Stimulated activated CD4-positive, alpha-beta T cell treated with anti-CD3 and anti-CD28 coated beads, Interleukin-4, amount 100 ng/mL, for 24 hours (primary cell): ENCODE results near the gene MON2.
"Not testable (repeated sequence)": the region's sequence is repeated elsewhere in the genome, so short reads cannot be mapped to it uniquely, and the experiment has no call there.

Experiments used
- DNase-seq: peaks from one replicate; pipeline ENCODE4 v3.0.0-alpha.2; 2020

Gene MON2

DNA sequence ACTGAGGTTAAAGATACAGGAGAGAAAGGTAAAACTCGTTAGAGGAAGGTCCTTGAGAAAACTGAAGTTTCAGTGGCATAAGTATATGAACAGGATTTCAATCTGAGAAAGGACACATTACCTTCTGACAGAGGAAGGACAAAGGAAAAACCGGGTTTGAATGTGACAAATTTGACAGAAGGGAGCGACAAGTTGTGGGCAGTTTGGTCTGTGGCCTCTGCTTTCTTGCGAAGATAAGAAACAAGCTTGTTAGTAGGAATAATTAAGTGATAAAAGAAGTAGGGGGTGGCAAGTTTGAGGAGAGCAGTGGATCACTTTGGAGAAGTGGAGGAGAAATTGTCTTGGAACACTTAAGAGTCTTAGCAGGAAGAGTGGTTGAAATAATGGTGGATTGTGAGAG lies 5.1 kb downstream of the MON2 start:
- no peak for DNase-seq

- no peak for DNase-seq
These were observed 5.8 kb downstream of the MON2 start for GRCh38 chr12:62472472-62472871.

- DNase-seq: no peak
These were observed 15.4 kb downstream of the MON2 start for GRCh38 chr12:62481843-62482540.

DNA sequence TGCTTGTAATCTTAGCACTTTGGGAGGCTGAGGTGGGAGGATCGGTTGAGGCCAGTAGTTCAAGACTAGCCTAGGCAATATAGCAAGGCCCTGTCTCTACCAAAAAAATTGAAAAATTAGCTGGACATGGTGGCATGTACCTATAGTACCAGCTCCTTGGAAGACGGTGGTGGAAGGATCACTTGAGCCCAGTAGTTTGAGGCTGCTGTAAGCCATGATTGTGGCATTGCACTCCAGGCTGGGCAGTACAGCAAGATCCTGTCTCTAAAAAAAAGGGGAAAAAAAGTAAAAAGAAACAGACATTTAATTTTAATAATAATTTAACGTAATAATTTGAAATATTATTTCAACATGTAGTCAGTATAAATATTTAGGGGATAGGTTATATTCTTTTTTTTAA lies 16.1 kb downstream of the MON2 start:
- no peak for DNase-seq

DNA sequence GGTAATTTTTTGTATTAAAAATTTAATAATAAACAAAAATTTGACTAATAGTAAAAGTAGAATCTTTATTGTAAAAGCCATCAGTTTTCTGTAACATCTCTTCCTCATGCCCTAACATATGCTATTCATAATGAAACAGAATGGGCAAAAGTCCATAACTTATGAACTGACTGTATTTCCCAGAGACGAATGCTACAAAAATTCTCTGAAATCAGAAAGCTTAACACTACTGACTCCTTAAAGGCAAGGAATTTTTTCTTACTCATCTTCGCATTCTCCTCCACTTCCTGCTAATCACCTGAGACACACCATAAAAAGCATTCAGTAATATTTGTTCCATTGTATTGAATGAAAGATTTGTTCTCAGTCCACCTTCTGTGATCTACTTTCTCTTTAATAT lies 17.6 kb downstream of the MON2 start:
- no peak for DNase-seq

DNA sequence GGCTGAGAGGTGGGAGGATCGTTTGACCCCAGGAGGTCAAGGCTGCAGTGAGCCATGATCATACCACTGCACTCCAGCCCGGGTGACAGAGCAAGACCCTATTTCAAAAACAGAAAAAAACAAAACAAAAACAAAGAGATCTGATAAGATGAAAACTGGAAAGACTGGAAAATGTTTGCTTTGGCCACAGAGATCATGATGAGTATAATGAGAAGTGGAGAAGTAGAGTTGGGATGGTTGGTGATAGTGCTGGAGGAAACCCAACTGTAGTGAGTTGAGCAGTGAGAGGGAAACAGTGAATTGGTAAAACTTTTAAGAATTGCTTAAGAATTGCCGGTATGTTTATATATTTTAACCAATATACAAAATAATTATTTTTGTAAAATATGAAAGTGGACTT lies 39.2 kb downstream of the MON2 start:
- DNase-seq: no peak

DNA sequence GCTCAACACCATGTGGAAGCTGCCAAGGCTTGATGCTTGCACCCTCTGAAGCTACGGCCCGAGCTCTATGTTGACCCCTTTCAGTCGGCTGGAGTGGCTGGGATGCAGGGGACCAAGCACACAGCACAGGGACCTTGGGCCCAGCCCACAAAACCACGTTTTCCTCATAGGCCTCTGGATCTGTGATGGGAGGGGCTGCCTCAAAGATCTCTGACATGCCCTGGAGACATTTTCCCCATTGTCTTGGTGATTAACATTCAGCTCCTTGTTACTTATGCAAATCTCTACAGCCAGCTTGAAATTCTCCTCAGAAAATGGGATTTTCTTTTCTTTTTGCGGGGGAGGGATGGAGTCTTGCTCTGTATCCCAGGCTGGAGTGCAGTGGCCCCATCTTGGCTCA lies 46.3 kb downstream of the MON2 start:
- DNase-seq: no peak

DNA sequence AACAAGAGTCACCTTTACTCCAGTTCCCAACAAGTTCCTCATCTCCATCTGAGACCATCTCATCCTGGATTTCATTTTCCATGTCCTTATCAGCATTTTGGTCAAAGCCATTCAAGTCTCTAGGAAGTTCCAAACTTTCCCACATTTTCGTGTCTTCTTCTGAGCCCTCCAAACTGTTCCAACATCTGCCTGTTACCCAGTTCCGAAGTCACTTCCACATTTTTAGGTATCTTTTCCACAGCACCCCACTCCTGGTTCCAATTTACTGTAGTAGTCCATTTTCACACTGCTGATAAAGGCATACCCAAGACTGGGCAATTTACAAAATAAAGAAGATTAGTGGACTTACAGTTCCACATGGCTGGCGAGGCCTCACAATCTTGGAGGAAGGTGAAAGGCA lies 47.5 kb downstream of the MON2 start:
- DNase-seq: not testable (repeated sequence)

DNA sequence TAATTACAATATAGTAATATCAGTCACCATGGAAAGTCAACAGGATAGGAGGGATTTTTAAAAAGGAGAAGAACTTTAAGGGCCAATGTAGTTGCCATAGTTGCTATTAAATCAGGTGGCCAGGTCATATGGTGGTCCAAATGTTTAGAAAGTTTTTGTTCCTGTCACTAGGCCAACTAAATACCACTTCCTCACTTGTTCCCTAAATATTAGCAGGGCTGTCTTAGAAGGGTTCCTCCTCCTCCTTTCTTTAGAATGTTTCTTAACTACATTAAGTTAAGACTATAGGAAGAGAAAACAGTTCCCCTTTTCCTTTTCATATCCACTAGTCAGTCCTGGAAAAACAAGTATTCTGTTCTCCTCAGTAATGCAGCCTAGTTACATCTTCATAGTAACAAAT lies 50.3 kb downstream of the MON2 start:
- no peak for DNase-seq

DNA sequence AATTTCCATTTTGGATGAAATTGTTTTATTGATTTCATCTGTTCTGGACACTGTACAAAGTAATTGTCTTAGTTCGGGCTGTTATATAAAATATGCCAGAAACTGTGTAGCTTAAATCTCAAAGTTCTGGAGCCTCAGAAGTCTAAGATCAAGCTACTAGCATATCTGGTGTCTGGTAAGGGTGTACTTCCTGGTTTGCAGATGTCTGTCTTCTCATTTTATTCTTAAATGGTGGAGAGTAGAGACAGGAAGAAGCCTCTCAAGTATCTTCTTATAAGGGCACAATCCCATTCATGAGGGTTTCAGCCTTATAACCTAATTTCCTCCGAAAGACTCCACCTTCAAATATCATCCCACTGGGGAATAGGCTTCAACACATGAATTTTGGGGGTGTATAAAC lies 51.3 kb downstream of the MON2 start:
- DNase-seq: no peak

GRCh38 chr12:62519043-62519442 lies 52.4 kb downstream of the MON2 start:
- DNase-seq: no peak

- no peak for DNase-seq
These were observed 53.7 kb downstream of the MON2 start for GRCh38 chr12:62520361-62520760.

DNA sequence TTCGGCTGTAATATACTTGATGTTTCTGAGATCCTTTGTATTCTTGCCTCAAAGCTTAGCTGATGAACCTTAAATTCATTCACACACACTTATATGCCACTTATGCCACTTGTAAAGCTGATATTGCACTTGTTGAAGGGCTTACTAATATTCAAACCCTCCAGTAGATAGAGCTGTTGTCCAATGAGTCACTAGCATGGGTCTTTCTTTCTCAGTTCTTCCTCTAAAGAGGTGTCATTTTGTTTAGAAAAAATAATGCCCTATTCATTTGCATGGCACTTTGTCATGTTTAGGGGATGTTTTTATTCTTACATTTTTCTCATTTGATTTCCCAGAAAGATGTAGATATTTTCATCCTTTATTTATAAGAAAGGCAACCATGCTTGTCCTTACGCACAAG lies 56.4 kb downstream of the MON2 start:
- no peak for DNase-seq

DNA sequence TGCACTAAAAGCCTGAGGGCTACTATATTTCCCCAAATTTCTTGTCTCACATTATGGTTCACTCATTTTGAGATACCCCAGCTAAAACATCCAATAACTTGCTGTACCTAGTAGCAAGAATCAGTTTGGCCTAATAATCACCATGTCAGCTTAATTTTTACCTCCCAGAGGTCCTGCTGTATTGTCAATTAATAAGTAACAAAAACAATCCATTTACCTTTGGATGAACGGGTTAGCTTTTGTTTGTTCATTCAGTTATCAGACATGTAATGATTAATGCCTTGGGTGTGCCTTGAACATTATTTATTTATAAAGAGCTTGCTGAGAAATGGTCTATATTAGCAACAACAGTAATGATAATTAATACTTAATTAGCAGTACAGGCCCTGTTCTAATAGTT lies 57.0 kb downstream of the MON2 start:
- DNase-seq: no peak

DNA sequence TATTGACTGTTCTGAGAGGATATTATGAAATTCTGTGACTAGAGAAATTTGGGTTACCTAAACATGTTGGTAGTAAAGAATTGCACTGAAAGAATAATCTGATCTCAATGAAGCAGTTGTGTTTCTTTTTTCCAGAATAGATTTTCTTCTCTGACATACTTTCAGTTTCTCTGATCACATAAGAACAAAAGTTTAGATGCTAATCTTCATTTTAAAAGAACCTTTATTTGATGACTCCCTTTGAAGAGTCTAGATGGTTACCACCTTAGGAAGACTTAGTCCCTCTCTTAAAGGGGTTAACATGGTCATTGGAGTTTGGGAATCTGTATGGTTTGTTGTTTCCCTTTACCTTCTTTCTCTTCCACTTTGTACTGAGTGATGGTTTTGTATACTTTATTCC lies 58.6 kb downstream of the MON2 start:
- DNase-seq: no peak

- DNase-seq: no peak
These were observed 64.0 kb downstream of the MON2 start for GRCh38 chr12:62530596-62530995.

GRCh38 chr12:62532333-62532732 lies 65.7 kb downstream of the MON2 start:
- DNase-seq: no peak

DNA sequence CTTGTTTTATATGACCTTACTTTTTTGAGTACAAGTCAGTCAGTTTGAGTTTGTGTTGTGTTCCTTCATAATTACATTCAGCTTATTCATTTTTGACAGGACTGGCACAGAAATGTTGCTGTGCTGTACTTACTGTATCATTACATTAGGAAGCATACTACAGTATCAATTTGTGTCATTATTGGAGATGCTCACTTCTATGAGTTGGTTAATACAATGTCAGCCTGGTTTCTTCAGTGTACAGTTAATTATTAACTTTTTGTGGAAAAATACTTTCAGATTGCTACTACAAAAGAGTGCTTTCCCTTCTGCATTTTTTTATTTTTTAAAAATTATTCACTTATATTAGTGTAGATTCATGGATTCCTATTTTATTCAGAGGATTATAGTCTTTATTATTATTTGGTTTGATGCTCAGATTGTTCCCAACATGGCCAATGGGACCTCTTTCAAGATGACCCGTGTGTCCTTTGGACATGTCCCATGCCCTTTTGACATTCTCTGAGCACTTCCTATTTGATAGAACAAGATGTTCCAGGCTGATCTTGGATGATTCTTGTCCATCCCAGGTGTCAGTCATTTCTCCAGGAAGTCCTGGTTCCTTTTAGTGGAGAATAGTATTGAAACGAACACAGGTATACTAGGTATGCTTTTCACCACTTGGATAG lies 66.6 kb downstream of the MON2 start:
- DNase-seq: no peak

GRCh38 chr12:62533755-62534107 lies 67.1 kb downstream of the MON2 start:
- no peak for DNase-seq

DNA sequence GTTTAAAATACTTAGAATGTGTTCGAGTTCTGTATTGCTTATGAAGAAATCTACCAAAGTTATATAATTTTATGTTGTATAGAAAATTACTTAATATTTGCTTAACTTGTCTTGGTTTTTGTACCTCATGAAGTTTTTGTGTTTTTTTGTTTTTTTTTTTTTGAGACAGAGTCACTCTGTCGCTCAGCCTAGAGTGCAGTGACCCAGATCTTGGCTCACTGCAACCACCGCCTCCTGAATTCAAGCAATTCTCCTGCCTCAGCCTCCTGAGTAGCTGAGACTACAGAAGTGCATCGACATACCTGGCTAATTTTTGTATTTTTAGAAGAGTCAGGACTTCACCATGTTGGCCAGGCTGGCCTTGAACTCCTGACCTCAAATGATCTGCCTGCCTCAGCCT lies 69.9 kb downstream of the MON2 start:
- no peak for DNase-seq

DNA sequence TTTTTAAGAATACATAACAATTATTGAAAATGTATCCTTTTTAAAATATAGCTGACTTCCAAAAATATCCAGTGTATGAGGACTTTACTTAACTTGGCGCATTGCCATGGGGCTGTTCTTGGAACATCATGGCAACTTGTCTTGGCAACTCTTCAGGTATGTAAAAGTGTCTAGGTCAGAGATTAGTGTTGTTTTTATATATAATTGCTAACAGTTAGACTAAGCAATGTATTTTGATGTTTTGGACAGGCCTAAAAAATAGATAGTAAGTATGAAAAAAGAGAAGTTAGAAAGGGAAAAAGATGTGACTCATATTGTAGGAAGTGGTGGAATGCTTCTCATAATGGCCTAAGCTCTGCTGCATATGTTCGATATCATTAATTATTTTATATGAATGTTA lies 70.9 kb downstream of the MON2 start:
- no peak for DNase-seq

DNA sequence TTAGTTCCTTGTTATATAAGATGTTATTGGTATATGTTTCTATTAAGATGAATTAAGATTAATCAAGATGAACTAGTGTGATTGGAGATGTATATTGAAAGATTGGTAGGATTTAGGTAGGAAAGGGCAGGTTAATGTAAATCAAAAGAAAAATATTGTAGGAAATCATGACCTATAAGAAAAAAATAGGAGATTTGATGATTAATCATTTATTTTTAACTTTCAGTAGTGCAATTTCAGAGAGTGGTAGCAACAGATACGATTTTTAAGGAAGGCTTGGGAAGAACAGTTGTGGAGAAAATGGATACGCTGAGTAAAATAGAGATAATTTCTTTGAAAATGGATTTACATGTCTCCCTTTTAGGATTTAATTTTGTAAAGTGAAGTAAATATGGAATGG lies 73.7 kb downstream of the MON2 start:
- no peak for DNase-seq

DNA sequence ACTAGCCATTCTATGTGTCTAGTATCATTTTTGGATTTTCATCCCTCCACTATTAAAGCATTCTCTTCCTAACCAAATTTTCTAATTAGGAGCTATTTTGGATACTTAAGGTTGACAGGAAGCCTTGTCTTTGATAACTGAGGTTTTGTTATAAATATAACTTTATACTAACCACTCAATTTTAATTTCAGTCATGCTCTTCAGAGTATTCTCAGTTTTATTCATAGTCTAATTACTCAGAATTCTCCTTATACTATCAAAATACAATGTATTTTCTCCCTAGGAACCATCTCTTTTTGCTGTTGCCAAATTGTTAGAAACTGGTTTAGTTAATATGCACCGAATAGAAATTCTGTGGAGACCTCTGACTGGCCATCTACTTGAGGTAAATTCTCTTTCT lies 76.2 kb downstream of the MON2 start:
- DNase-seq: no peak

DNA sequence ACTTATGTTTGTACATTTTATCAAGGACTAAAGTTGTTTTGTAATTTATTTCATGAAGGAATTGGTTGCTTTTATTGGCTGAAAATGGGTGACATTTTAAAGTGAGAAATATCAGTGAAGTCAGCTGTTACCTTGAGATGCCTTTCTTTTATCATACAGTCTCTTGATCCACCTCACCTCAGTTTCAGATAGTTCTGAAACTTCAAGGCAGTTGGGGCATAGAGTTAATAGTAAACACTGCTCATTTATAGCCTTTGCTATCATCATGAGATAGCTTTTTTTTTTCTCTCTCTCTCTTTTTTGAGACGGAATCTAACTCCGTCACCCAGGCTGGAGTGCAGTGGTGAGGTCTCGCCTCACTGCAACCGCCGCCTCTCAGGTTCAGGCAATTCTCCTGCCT lies 76.7 kb downstream of the MON2 start:
- DNase-seq: no peak

DNA sequence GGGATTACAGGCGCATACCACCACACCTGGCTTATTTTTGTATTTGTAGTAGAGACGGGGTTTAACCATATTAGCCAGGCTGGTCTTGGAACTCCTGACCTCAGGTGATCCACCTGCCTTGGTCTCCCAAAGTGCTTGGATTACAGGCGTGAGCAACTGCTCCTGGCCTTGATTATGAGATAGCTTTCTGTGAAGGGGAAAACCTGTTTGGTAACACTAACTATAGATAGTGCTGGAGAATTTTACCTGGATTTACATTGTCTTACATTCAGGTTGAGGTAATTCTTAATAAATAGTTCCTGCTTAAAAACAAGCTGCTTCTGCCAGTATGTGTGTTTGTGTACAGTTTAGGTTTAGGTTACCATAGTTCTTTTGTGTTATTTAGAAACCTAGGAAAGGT lies 77.1 kb downstream of the MON2 start:
- DNase-seq: no peak
